Adrenal gland (tissue), 12 donors: ENCODE results near the gene GPAM. TPM values are rescaled to one million over a fixed set of nuclear protein-coding genes. Genes with fewer than 3 reads are reported as not detected.

ENCODE experiments used
- DNase-seq, 7 donors: peaks; one replicate each; pipeline ENCODE4 v3.0.0-alpha.2; 2019 to 2020
- H3K27ac ChIP-seq, 5 donors: fragments of 200-600 bp; sonication (generic) in 4 of 5; 1 replicate in 3 of 5; 2 replicates in 2 of 5; pipeline versions ENCODE4 v1.5.1 to v1.8.0; 2016 to 2020; ENCODE audit warnings: mild to moderate bottlenecking in 1 of 5
- H3K27me3 ChIP-seq: fragments of 200-600 bp; 2 replicates; pipeline ENCODE4 v1.8.0; 2021
- H3K36me3 ChIP-seq, 2 donors: fragments of 200-600 bp; replicated peaks in 1 of 2; 1 replicate in 1 of 2; 2 replicates in 1 of 2; pipeline versions ENCODE4 v1.5.1 to v1.8.0; 2018 to 2022
- H3K4me1 ChIP-seq, 2 donors: fragments of 200-600 bp; replicated peaks in 1 of 2; 1 replicate in 1 of 2; 2 replicates in 1 of 2; pipeline versions ENCODE4 v1.5.1 to v1.8.0; 2018 to 2021
- H3K4me3 ChIP-seq, 4 donors: fragments of 200-600 bp; sonication (generic) in 3 of 4; one replicate each; pipeline ENCODE4 v1.5.1; 2016 to 2018
- H3K9me3 ChIP-seq, 3 donors: fragments of 200-600 bp; sonication (generic) in 1 of 3; replicated peaks in 1 of 3; 1 replicate in 2 of 3; 2 replicates in 1 of 3; pipeline versions ENCODE4 v1.5.1 to v1.8.0; 2016 to 2021
- CTCF ChIP-seq, 6 experiments: fragments of 450-650 bp in 4 of 6; fragments of 200-600 bp in 2 of 6; sonication (generic) in 1 of 6; IDR thresholded peaks; 1 replicate in 5 of 6; 2 replicates in 1 of 6; pipeline versions ENCODE4 v1.5.1 to v1.8.0; 2016 to 2021; ENCODE audit warnings: antibody characterized with exemption in 6 of 6, mild to moderate bottlenecking in 2 of 6, moderate library complexity in 1 of 6
- POLR2A ChIP-seq, 2 donors: fragments of 450-650 bp; IDR thresholded peaks; one replicate each; pipeline ENCODE4 v1.6.1; 2017; ENCODE audit warnings: antibody characterized with exemption in 2 of 2, mild to moderate bottlenecking in 2 of 2, moderate library complexity in 1 of 2
- WGBS, 4 donors: extraction: QIAGEN DNeasy Blood & Tissue Kit in 2 of 4; methylation state at CpG; one replicate each; pipeline versions ENCODE4 v1.1.5 to v1.1.7; 2013 to 2017; 5-methylcytosine and 5-hydroxymethylcytosine counted together
- intact Hi-C, 2 donors: fragments of 100-400 bp; cut with DNase I; formaldehyde crosslinking; loops; one replicate each; pipeline versions ENCODE4 v1.14.1 to v1.15.0; 2022 to 2023
- polyA plus RNA-seq, 3 donors: library from polyadenylated mRNA; stranded (reverse); fragments of 200-250 nt in 2 of 3; fragments of 350-450 nt in 1 of 3; fragmentation: Illumina TruSeq in 1 of 3; extraction: RNeasy Lipid Tissue Mini Kit (QIAGEN cat#74804) in 1 of 3; gene quantifications; one replicate each; pipeline ENCODE4 v1.2.3, GENCODE V29; 2013 to 2014
- total RNA-seq, 9 donors: library from RNA; depleted of rRNA in 4 of 9; stranded (reverse); fragments of >200 nt in 4 of 9; fragments of 120-200 nt in 1 of 9; fragmentation: NEBNext Ultra II Directional in 1 of 9; extraction: Animal tissue kit (Norgen Biotek cat#: 25700) in 1 of 9; gene quantifications; one replicate each; pipeline versions ENCODE4 v1.1.0 to v1.2.4, GENCODE V29; 2013 to 2023
- donor health status: healthy with polysubstance abuse.
- donor health status: Bipolar disorder and iron deficiency.
- donor health status: DM: yes; HTN: yes; CAD: no.
- donor health status: DM: no; HTN: no; CAD: no.
- donor health status: DM: no; HTN: no; CAD: no.
- donor health status: DM: yes; HTN: yes; CAD: no.

Gene GPAM
- total and polyA plus RNA-seq, 12 donors, result 15.9 to 297 (median 104) TPM

GRCh38 chr10:112218036-112218390, 34.4 kb upstream of the GPAM start:
- WGBS, 4 donors, result 75 to 79% (median 77%) methylated on average over 4 of the region's 4 CpGs
- Histone ChIP-seq H3K9me3 (no peaks in the 10 kb centered on the region), H3K4me1 (peaks cover 5 to 11% of the 10 kb centered on the region in 2 donors), H3K27ac (no peak overlapping the region), H3K27me3 (no peaks in the 10 kb centered on the region), H3K4me3 (no peak overlapping the region), H3K36me3 (no peaks in the 10 kb centered on the region)
- intact Hi-C loops, result no loop called here
- TF ChIP-seq CTCF (IDR thresholded peaks at IDR 0.05) (no peak), POLR2A (IDR thresholded peaks at IDR 0.05) (no peak)
- peak in 1 of 7 donors; percentile 28 for DNase-seq

GRCh38 chr10:112217386-112218035, 33.9 kb upstream of the GPAM start:
- no peaks in the 10 kb centered on the region for H3K27me3 ChIP-seq
- no peaks in the 10 kb centered on the region for H3K9me3 ChIP-seq
- no peak for TF ChIP-seq CTCF (IDR thresholded peaks at IDR 0.05)
- no peak for TF ChIP-seq POLR2A (IDR thresholded peaks at IDR 0.05)
- WGBS, 4 donors, result 59 to 76% (median 70%) methylated on average over 4 of the region's 4 CpGs
- no peak overlapping the region for H3K4me3 ChIP-seq
- H3K36me3 ChIP-seq, result no peaks in the 10 kb centered on the region
- H3K4me1 ChIP-seq, result peaks cover 9 to 16% of the 10 kb centered on the region in 2 donors
- H3K27ac ChIP-seq, result no peak overlapping the region
- DNase-seq, result no peak
- intact Hi-C loops, result no loop called here

- H3K9me3 ChIP-seq, result no peaks in the 10 kb centered on the region
- intact Hi-C loops, result no loop called here
- no peaks in the 10 kb centered on the region for H3K27me3 ChIP-seq
- H3K36me3 ChIP-seq, result no peaks in the 10 kb centered on the region
- no peak for DNase-seq
- TF ChIP-seq POLR2A (IDR thresholded peaks at IDR 0.05), result no peak
- no peak for TF ChIP-seq CTCF (IDR thresholded peaks at IDR 0.05)
- 85 to 96% (median 93%) methylated on average over 5 of the region's 5 CpGs for WGBS, 4 donors
- H3K4me3 ChIP-seq, result no peak overlapping the region
- peaks cover 9 to 16% of the 10 kb centered on the region in 2 donors for H3K4me1 ChIP-seq
- no peak overlapping the region for H3K27ac ChIP-seq
These were observed 33.4 kb upstream of the GPAM start for GRCh38 chr10:112216966-112217365.

- DNase-seq, result peak in 1 of 7 donors; percentile 52
- no peaks in the 10 kb centered on the region for H3K9me3 ChIP-seq
- peaks cover 9 to 16% of the 10 kb centered on the region in 2 donors for H3K4me1 ChIP-seq
- H3K36me3 ChIP-seq, result no peaks in the 10 kb centered on the region
- 78 to 88% (median 84%) methylated on average over 2 of the region's 2 CpGs for WGBS, 4 donors
- no peak overlapping the region for H3K4me3 ChIP-seq
- intact Hi-C loops, result no loop called here
- TF ChIP-seq POLR2A (IDR thresholded peaks at IDR 0.05), result no peak
- TF ChIP-seq CTCF (IDR thresholded peaks at IDR 0.05), result no peak
- H3K27me3 ChIP-seq, result no peaks in the 10 kb centered on the region
- peak overlapping the region; percentile 46 to 80 (median 77) for H3K27ac ChIP-seq
These were observed 32.6 kb upstream of the GPAM start for GRCh38 chr10:112216151-112216550.
